Hematopoietic multipotent progenitor cell treated with erythropoietin and hydrocortisone succinate and interleukin-3 and kit ligand, for 8 days (in vitro differentiated cells): Measurements from ENCODE around the gene RPS6KB2.
A peak's percentile ranks its signal among the peaks of the same experiment; 100 is the strongest.

Experiments
- DNase-seq: peaks from one replicate; pipeline ENCODE4 v3.0.0-alpha.2; 2015

RPS6KB2 gene

DNA sequence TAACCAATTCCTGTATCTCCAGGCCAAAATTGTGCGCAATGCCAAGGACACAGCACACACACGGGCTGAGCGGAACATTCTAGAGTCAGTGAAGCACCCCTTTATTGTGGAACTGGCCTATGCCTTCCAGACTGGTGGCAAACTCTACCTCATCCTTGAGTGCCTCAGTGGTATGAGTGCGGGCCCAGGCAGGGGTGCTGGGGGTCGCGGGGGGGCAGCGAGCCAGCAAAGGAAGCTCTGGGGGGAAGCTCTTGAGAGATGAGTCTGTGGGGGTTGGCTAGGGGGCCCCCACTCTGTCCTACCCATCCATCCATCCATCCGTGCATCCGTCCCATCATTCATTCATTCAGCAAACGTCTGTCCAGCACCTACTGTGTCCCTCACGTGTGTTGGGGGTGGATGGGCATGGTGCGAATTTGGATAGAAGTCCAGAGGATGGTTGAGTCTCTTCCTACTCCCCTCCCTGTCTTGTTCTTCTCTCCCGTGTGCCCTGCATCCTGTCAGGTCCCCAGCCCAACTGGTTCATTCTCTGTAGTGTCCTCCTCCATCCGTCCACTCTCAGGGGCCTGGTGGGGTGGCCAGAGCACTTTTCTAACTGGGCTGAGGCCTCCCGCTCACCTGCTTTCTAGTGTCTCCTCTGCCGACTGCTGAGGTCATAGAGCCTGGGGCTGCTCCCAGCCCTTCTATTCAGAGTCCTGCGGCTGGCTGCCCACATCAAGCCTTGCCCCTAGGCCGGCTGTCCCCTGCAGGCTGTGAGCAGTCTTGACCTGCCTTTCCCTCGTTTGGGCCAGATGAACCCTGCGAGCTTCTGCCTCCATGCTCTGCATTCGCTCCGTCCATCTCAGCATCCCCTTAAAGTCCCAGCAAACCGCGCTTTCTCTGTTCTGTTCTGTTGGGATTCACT, 3.3 kb downstream of the RPS6KB2 start:
- no peak for DNase-seq

DNA sequence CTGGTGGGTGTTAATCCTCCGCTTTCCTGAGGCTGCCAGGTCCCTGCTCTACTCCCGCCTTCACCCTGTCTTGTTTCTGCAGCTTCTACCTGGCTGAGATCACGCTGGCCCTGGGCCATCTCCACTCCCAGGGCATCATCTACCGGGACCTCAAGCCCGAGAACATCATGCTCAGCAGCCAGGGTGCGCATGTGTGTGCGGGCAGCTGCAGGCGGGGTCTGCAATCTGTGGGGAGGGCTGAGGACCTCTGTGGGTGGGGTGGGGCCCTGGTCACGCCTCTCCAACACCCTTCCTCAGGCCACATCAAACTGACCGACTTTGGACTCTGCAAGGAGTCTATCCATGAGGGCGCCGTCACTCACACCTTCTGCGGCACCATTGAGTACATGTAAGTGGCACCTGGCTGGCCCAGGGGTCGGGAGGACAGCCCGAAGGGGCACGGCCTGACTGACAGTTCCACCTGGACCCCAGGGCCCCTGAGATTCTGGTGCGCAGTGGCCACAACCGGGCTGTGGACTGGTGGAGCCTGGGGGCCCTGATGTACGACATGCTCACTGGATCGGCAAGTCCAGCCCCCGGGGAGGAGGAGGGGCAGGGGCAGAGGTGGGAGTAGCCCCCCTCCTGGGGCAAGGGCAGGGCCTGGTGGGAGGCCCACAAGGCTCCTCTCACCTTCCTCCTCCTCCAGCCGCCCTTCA, 4.5 kb downstream of the RPS6KB2 start:
- DNase-seq, result no peak

- DNase-seq, result no peak
Observed at GRCh38 chr11:67433536-67434394, 5.5 kb downstream of the RPS6KB2 start.

DNA sequence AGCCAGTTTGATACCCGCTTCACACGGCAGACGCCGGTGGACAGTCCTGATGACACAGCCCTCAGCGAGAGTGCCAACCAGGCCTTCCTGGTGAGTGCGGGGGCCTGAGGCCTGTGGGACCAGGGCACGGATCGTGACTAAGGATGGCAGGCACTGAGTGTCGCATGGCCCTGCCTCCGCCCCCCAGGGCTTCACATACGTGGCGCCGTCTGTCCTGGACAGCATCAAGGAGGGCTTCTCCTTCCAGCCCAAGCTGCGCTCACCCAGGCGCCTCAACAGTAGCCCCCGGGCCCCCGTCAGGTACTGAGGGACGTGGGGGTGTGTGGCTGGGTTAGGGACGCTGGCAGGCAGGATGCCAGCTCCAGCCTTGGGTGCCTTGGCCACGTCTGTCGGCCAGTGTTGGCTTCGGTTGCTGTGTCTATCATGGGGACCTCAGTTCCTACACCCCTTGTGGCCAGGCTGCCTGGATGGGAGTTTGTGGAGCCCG, 6.1 kb downstream of the RPS6KB2 start:
- no peak for DNase-seq

DNA sequence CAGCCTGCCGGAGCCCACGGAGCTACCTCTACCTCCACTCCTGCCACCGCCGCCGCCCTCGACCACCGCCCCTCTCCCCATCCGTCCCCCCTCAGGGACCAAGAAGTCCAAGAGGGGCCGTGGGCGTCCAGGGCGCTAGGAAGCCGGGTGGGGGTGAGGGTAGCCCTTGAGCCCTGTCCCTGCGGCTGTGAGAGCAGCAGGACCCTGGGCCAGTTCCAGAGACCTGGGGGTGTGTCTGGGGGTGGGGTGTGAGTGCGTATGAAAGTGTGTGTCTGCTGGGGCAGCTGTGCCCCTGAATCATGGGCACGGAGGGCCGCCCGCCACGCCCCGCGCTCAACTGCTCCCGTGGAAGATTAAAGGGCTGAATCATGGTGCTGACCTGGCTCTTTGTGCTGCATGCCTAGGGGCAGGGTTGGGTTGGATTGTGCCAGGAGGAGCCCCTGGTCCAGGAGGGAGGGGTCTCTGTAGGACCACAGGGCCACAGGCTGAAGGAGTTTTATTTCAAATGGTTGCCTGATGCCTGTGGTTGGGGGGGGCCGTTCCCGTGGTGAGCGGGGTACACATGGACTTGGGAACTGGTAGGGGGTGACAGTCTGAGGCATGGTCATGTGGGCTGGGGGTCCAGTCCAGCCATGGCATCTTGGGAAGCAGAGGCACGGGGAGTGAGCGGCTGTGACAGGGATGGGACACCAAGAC, 6.9 kb downstream of the RPS6KB2 start:
- DNase-seq, result peak; percentile 23

DNA sequence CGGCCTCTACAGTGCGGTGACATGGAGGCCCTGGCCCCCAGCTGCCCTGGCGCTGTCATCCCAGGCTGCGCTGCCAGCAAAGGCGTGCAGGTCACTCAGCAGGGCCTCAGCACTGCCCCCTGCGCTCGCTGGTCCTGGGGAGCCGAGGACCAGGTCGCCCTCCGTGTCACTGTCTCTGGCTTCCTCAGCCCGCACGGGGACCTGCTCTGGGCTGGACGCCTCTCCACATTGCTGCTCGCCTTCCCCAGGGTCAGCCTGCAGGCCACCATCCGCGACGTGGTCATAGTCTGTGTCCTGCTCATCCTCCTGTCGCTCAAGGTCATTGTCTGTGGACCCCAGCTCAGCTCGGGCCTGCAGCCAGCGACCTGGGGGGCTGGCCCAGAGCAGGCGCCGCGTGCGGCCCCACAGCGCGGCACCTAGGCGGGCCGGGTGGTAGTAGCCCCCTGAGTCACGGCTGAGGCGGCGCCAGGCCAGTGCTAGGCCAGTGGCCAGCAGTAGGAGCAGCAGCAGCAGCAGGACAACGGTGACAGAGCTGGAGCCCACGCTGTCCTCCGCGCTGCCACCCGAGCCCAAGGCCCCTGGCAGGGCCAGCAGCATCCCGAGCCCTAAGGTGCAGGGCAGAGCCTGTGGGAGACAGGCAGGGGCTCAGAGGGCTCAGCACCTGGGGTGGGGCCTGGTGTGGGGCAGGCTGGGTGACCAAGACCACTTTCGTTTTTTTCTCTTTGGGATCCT, 7.6 kb downstream of the RPS6KB2 start:
- no peak for DNase-seq

GRCh38 chr11:67436459-67437081, 8.3 kb downstream of the RPS6KB2 start:
- peak; percentile 49 for DNase-seq

- DNase-seq, result no peak
Observed at GRCh38 chr11:67437082-67437808, 9.0 kb downstream of the RPS6KB2 start, which contains the start of gene PTPRCAP. Gene PTPRCAP (minus strand): TSS chr11:67437682. CDS start chr11:67437619, 63 bp downstream.

GRCh38 chr11:67437809-67438157, 9.5 kb downstream of the RPS6KB2 start:
- no peak for DNase-seq

- DNase-seq, result no peak
Observed at GRCh38 chr11:67438158-67438902, 10.0 kb downstream of the RPS6KB2 start.

GRCh38 chr11:67439321-67440228, 11.3 kb downstream of the RPS6KB2 start:
- peak; percentile 67 for DNase-seq

GRCh38 chr11:67440229-67441097, 12.2 kb downstream of the RPS6KB2 start:
- DNase-seq, result no peak

GRCh38 chr11:67441098-67441563, 12.8 kb downstream of the RPS6KB2 start:
- no peak for DNase-seq

GRCh38 chr11:67441731-67442351, 13.5 kb downstream of the RPS6KB2 start:
- DNase-seq, result no peak

DNA sequence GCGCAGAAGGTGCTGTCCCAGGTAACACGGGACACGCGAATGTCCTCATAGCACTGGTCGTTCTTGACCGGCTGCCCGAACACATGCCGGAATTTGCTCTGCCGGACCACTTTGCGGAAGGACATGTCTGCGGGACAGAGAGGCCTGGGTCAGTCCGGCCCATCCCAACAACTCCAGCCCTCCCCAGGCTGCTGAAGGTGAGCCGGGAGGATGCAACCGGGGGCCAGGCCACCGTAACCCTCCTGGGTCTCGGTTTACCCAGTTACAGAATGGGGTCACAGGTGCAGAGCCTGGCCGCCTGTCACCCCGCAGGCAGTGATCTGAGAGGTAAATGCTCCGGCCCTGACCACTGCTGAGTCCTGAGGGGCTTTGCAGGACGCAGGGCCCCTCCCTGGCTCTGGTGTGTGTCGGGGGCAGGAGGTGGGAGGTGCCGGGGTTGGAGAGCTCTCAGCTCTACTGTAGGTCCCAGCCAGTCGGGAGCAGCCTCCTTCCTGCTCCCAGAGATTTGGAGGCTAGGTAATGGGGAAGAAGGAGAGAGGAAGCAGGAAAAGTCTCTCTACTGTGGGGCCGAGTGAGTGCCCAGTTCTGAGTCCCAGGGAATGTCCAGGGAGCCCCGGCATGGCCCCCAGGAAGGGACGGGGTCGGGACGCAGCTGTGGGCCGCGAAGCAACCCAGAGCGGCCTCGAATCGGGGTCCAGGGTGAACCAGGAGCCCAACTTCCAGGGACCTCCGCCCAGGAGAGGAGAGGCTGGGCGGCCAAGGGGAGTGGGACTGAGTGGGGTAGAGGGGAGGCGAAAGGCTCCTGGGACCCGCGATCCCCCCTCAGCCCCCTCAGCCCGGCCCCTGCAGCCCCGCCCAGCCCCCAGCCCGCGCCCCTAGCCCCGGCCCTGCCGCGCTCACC, 14.5 kb downstream of the RPS6KB2 start:
- DNase-seq, result no peak

GRCh38 chr11:67445515-67445914, 17.2 kb downstream of the RPS6KB2 start:
- DNase-seq, result no peak
